Natural killer cell (primary cell): Measurements from ENCODE around the gene LMO7. TPM values are rescaled to one million over a fixed set of nuclear protein-coding genes. Genes with fewer than 3 reads are reported as not detected.

Experiments
- ATAC-seq, 3 donors: fragments of 150-1000 bp in 2 of 3; fragments of 200-7000 bp in 1 of 3; cut with Tn5 transposase; 1 replicate in 1 of 3; 2 replicates in 2 of 3; pipeline ENCODE4 v1.10.0; 2021; ENCODE audit warnings: mild to moderate bottlenecking in 2 of 3, moderate library complexity in 2 of 3
- DNase-seq, 2 donors: peaks; one replicate each; pipeline versions ENCODE4 v3.0.0 to v3.0.0-alpha.2; 2013 to 2021; ENCODE audit warnings: mixed read lengths in 1 of 2
- H3K27ac ChIP-seq: one replicate; pipeline ENCODE4 v1.5.1; 2013; ENCODE audit warnings: mild to moderate bottlenecking, low read length
- H3K27me3 ChIP-seq: one replicate; pipeline ENCODE4 v1.6.1; 2013; ENCODE audit warnings: low read length; ENCODE audit not compliant: control insufficient read depth, insufficient read depth
- H3K36me3 ChIP-seq: one replicate; pipeline ENCODE4 v1.6.1; 2013; ENCODE audit warnings: low read length; ENCODE audit not compliant: control insufficient read depth, insufficient read depth
- H3K4me1 ChIP-seq: one replicate; pipeline ENCODE4 v1.6.1; 2013; ENCODE audit warnings: low read length; ENCODE audit not compliant: control insufficient read depth, insufficient read depth
- H3K4me3 ChIP-seq: one replicate; pipeline ENCODE4 v1.5.1; 2013; ENCODE audit warnings: low read length
- H3K9me3 ChIP-seq: one replicate; pipeline ENCODE4 v1.6.1; 2013; ENCODE audit warnings: low read length; ENCODE audit not compliant: control insufficient read depth, insufficient read depth
- H3K27ac Mint-ChIP-seq, 2 donors: one replicate each; pipeline ENCODE4 v1.8.0; 2022; ENCODE audit warnings: mild to moderate bottlenecking in 2 of 2, mixed read lengths in 2 of 2, moderate library complexity in 1 of 2
- H3K27me3 Mint-ChIP-seq, 2 donors: one replicate each; pipeline ENCODE4 v1.8.0; 2022; ENCODE audit warnings: low read depth in 2 of 2, mixed read lengths in 2 of 2
- H3K36me3 Mint-ChIP-seq: one replicate; pipeline ENCODE4 v1.8.0; 2022; ENCODE audit warnings: mixed read lengths
- H3K4me1 Mint-ChIP-seq, 2 donors: one replicate each; pipeline ENCODE4 v1.8.0; 2022; ENCODE audit warnings: mixed read lengths in 2 of 2
- H3K4me3 Mint-ChIP-seq: one replicate; pipeline ENCODE4 v1.8.0; 2022; ENCODE audit warnings: mild to moderate bottlenecking, moderate library complexity, mixed read lengths
- H3K9me3 Mint-ChIP-seq, 2 donors: one replicate each; pipeline ENCODE4 v1.8.0; 2022; ENCODE audit warnings: mixed read lengths in 2 of 2
- WGBS: methylation state at CpG from one replicate; pipeline ENCODE4 v1.1.7; 2013; ENCODE audit warnings: missing lambda C conversion rate; ENCODE audit not compliant: insufficient coverage; 5-methylcytosine and 5-hydroxymethylcytosine counted together
- intact Hi-C: fragments of 100-400 bp; cut with micrococcal nuclease; formaldehyde crosslinking; loops from one replicate; pipeline ENCODE4 v1.14.2; 2022
- total RNA-seq, 4 donors: library from RNA; stranded (reverse); fragments of 120-200 nt in 1 of 4; gene quantifications; one replicate each; pipeline versions ENCODE4 v1.2.3 to v1.2.4, GENCODE V29; 2013 to 2022
- TF ChIP-seq, protein P1 (sequence below): fragments of 200-600 bp; IDR thresholded peaks from one replicate; pipeline ENCODE4 v1.8.0; 2022; ENCODE audit warnings: antibody characterized with exemption

LMO7 gene
- total RNA-seq, 3 donors from 2014 or later (not counting 1 experiment from before 2014, with no cell fraction given) = 5.5 to 10.4 (median 7.9) TPM

GRCh38 chr13:75806117-75806516 is 170.0 kb downstream of the LMO7 start:
- intact Hi-C loops = no loop called here
- Mint-ChIP-seq H3K27me3 (no peaks in the 10 kb centered on the region), H3K27ac (no peak overlapping the region), H3K36me3 (no peaks in the 10 kb centered on the region), H3K4me3 (no peak overlapping the region), H3K9me3 (no peaks in the 10 kb centered on the region), H3K4me1 (peaks cover 7 to 14% of the 10 kb centered on the region in 2 donors)
- Histone ChIP-seq H3K27ac (no peak overlapping the region), H3K27me3 (no peaks in the 10 kb centered on the region), H3K36me3 (no peaks in the 10 kb centered on the region), H3K4me3 (no peak overlapping the region), H3K9me3 (no peaks in the 10 kb centered on the region), H3K4me1 (no peaks in the 10 kb centered on the region)
- 96% methylated on average over 7 of the region's 7 CpGs for WGBS
- TF ChIP-seq, protein P1, sequence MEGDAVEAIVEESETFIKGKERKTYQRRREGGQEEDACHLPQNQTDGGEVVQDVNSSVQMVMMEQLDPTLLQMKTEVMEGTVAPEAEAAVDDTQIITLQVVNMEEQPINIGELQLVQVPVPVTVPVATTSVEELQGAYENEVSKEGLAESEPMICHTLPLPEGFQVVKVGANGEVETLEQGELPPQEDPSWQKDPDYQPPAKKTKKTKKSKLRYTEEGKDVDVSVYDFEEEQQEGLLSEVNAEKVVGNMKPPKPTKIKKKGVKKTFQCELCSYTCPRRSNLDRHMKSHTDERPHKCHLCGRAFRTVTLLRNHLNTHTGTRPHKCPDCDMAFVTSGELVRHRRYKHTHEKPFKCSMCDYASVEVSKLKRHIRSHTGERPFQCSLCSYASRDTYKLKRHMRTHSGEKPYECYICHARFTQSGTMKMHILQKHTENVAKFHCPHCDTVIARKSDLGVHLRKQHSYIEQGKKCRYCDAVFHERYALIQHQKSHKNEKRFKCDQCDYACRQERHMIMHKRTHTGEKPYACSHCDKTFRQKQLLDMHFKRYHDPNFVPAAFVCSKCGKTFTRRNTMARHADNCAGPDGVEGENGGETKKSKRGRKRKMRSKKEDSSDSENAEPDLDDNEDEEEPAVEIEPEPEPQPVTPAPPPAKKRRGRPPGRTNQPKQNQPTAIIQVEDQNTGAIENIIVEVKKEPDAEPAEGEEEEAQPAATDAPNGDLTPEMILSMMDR = no peak
- ATAC-seq = no peak
- DNase-seq = no peak

DNA sequence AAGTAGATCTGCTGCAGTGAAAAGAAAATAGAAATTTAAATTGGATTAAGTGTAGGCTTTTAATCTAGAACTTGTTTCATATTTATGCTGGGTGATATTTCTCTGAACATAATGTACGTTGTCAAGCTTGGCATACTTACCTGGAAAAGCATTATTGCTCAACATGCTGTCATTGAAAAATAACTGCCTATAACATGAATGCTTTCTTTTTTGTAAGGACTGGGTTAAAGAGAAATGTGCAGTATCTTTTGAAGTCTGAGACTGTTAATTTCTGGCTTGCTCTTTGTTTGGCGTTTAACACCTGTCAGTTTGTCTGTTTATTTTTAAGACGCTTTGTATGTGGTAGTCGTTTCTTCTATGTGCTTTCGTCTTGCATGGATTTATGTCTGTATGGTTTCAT is 175.2 kb downstream of the LMO7 start:
- Mint-ChIP-seq H3K4me3 (no peak overlapping the region), H3K27ac (no peak overlapping the region), H3K27me3 (no peaks in the 10 kb centered on the region), H3K36me3 (no peaks in the 10 kb centered on the region), H3K9me3 (no peaks in the 10 kb centered on the region), H3K4me1 (no peaks in the 10 kb centered on the region)
- H3K36me3 ChIP-seq = no peaks in the 10 kb centered on the region
- no peak overlapping the region for H3K27ac ChIP-seq
- no peaks in the 10 kb centered on the region for H3K4me1 ChIP-seq
- no peak for DNase-seq
- intact Hi-C loops = no loop called here
- WGBS = 92% methylated on average over 5 of the region's 5 CpGs
- H3K9me3 ChIP-seq = no peaks in the 10 kb centered on the region
- H3K27me3 ChIP-seq = no peaks in the 10 kb centered on the region
- no peak overlapping the region for H3K4me3 ChIP-seq
- TF ChIP-seq, protein P1 = no peak
- ATAC-seq = no peak

DNA sequence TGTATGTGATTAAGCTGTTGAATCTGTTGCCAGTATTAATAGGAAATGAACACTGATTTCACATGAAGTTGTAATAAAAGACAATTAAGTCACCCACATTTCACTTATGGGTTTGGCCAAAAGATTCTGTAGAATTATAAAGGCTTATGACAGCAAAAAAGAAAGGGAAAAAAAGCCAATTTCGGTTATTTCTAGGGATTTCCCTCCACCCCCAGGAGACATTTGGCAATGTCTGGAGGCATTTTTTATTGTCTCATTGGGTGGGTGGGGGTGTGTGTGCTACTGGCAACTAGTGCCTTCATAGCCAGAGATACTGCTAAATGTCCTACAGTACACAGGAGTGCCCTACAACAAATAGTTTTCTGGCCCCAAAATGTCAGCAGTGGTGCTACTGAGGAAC is 175.7 kb downstream of the LMO7 start:
- ATAC-seq (no peak), DNase-seq (no peak)
- Histone ChIP-seq H3K4me3 (no peak overlapping the region), H3K4me1 (no peaks in the 10 kb centered on the region), H3K27ac (no peak overlapping the region), H3K9me3 (no peaks in the 10 kb centered on the region), H3K27me3 (no peaks in the 10 kb centered on the region), H3K36me3 (no peaks in the 10 kb centered on the region)
- Mint-ChIP-seq H3K4me1 (no peaks in the 10 kb centered on the region), H3K27me3 (no peaks in the 10 kb centered on the region), H3K27ac (no peak overlapping the region), H3K36me3 (no peaks in the 10 kb centered on the region), H3K9me3 (no peaks in the 10 kb centered on the region), H3K4me3 (no peak overlapping the region)
- WGBS = 80% methylated on average over 1 of the region's 1 CpG
- intact Hi-C loops = no loop called here
- TF ChIP-seq, protein P1 = no peak

DNA sequence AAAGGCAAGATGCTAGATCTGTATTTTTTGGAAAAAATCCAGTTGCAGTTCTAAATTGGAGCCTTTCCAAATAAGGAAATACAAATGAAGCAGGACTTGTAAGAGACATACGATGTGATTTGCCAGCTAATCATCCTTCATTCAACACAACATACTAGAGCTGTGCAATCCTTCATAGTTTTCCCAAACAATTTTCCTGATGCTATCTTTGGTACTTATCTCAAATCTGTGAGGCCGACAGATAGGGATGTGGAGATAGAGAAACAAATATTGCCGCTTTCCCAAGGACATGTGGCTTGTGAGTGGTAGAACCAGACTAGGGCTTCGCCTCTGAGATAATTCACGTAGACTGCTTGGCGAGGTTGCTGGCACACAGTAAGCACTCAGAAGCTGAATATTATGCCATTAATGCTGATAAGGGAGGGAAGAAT is 176.6 kb downstream of the LMO7 start:
- Mint-ChIP-seq H3K27ac (no peak overlapping the region), H3K4me3 (no peak overlapping the region), H3K27me3 (no peaks in the 10 kb centered on the region), H3K36me3 (no peaks in the 10 kb centered on the region), H3K9me3 (no peaks in the 10 kb centered on the region), H3K4me1 (no peaks in the 10 kb centered on the region)
- 92% methylated on average over 5 of the region's 6 CpGs for WGBS
- intact Hi-C loops = no loop called here
- Histone ChIP-seq H3K36me3 (no peaks in the 10 kb centered on the region), H3K27me3 (no peaks in the 10 kb centered on the region), H3K4me3 (no peak overlapping the region), H3K9me3 (no peaks in the 10 kb centered on the region), H3K4me1 (no peaks in the 10 kb centered on the region), H3K27ac (no peak overlapping the region)
- ATAC-seq (no peak), DNase-seq (no peak)
- TF ChIP-seq, protein P1 = no peak
